Sciatic nerve (tissue), 2 donors: ENCODE results near the gene CYP2R1. TPM values are rescaled to one million over a fixed set of nuclear protein-coding genes. Genes with fewer than 3 reads are reported as not detected.

Source experiments
- ATAC-seq: fragments of 200-7000 bp; cut with Tn5 transposase; one replicate; pipeline ENCODE4 v1.9.1; 2020; ENCODE audit warnings: mild to moderate bottlenecking, moderate library complexity
- DNase-seq: peaks from one replicate; pipeline ENCODE4 v3.0.0-alpha.2; 2020; ENCODE audit warnings: low spot score
- intact Hi-C: fragments of 100-400 bp; cut with DNase I; formaldehyde crosslinking; loops from one replicate; pipeline ENCODE4 v1.14.2; 2022
- total RNA-seq: library from RNA; stranded (reverse); fragmentation: NEBNext Ultra II Directional; extraction: Animal tissue kit (Norgen Biotek cat#: 25700); gene quantifications from one replicate; pipeline ENCODE4 v1.2.1, GENCODE V29; 2021
- donor health status: DM: no; HTN: no; CAD: no.
- donor health status: DM: no; HTN: no; CAD: no.

The CYP2R1 gene
- total RNA-seq: 14.3 TPM

GRCh38 chr11:14892036-14892556, at the start of gene CYP2R1:
Gene CYP2R1 (minus strand): TSS chr11:14892231. CDS start chr11:14892205, 26 bp downstream.
- ATAC-seq (peak; percentile 99), DNase-seq (peak; percentile 95)
- intact Hi-C loops: no loop called here

GRCh38 chr11:14938936-14939335, 46.9 kb upstream of the CYP2R1 start:
- intact Hi-C loops: no loop called here
- ATAC-seq: no peak
- no peak for DNase-seq

GRCh38 chr11:14934641-14935351, 42.8 kb upstream of the CYP2R1 start:
- no peak for ATAC-seq
- DNase-seq: no peak
- intact Hi-C loops: no loop called here

GRCh38 chr11:14932447-14932846, 40.4 kb upstream of the CYP2R1 start:
- intact Hi-C loops: no loop called here
- ATAC-seq (no peak), DNase-seq (no peak)

- ATAC-seq: no peak
- intact Hi-C loops: no loop called here
- DNase-seq: no peak
Measured at GRCh38 chr11:14930369-14930768, 38.3 kb upstream of the CYP2R1 start.

- no peak for ATAC-seq
- intact Hi-C loops: no loop called here
Measured at GRCh38 chr11:14927146-14927545, 35.1 kb upstream of the CYP2R1 start.

GRCh38 chr11:14924318-14924717, 32.3 kb upstream of the CYP2R1 start:
- intact Hi-C loops: no loop called here
- no peak for ATAC-seq
- no peak for DNase-seq

More at GRCh38 chr11:14927146-14927545, 35.1 kb upstream of the CYP2R1 start:
- no peak for DNase-seq

- intact Hi-C loops: loop anchor here (5.0 kb wide), 1 partner anchor 1271 kb away; no protein-coding TSS in a partner anchor
- ATAC-seq (no peak), DNase-seq (no peak)
Measured at GRCh38 chr11:14916403-14916802, 24.4 kb upstream of the CYP2R1 start.

- intact Hi-C loops: no loop called here
- ATAC-seq (no peak), DNase-seq (no peak)
Measured at GRCh38 chr11:14914536-14914935, 22.5 kb upstream of the CYP2R1 start.

GRCh38 chr11:14908214-14908880, 16.3 kb upstream of the CYP2R1 start:
- ATAC-seq: no peak
- intact Hi-C loops: no loop called here

GRCh38 chr11:14907411-14908213, 15.6 kb upstream of the CYP2R1 start:
- DNase-seq (peak; percentile 83), ATAC-seq (peak; percentile 70)
- intact Hi-C loops: no loop called here

More at GRCh38 chr11:14908214-14908880, 16.3 kb upstream of the CYP2R1 start:
- DNase-seq: no peak

GRCh38 chr11:14906993-14907392, 15.0 kb upstream of the CYP2R1 start:
- no peak for ATAC-seq
- intact Hi-C loops: no loop called here
- no peak for DNase-seq

- intact Hi-C loops: no loop called here
- no peak for DNase-seq
- ATAC-seq: no peak
Measured at GRCh38 chr11:14906578-14906977, 14.5 kb upstream of the CYP2R1 start.

GRCh38 chr11:14905104-14906033, 13.3 kb upstream of the CYP2R1 start:
- ATAC-seq (peak; percentile 60), DNase-seq (peak; percentile 62)
- intact Hi-C loops: no loop called here

GRCh38 chr11:14904745-14905103, 12.7 kb upstream of the CYP2R1 start:
- ATAC-seq: peak; percentile 87
- peak; percentile 92 for DNase-seq
- intact Hi-C loops: no loop called here

GRCh38 chr11:14902650-14903350, 10.8 kb upstream of the CYP2R1 start:
- intact Hi-C loops: no loop called here
- ATAC-seq (no peak), DNase-seq (no peak)

- intact Hi-C loops: no loop called here
- DNase-seq: no peak
- no peak for ATAC-seq
Measured at GRCh38 chr11:14898906-14899305, 6.9 kb upstream of the CYP2R1 start.

- ATAC-seq (no peak), DNase-seq (no peak)
- intact Hi-C loops: no loop called here
Measured at GRCh38 chr11:14898355-14898754, 6.3 kb upstream of the CYP2R1 start.
